ENCODE measurements around the gene L3MBTL4.
"Not testable (repeated sequence)": the region's sequence is repeated elsewhere in the genome, so short reads cannot be mapped to it uniquely, and the experiment has no call there.

Gene L3MBTL4

DNA sequence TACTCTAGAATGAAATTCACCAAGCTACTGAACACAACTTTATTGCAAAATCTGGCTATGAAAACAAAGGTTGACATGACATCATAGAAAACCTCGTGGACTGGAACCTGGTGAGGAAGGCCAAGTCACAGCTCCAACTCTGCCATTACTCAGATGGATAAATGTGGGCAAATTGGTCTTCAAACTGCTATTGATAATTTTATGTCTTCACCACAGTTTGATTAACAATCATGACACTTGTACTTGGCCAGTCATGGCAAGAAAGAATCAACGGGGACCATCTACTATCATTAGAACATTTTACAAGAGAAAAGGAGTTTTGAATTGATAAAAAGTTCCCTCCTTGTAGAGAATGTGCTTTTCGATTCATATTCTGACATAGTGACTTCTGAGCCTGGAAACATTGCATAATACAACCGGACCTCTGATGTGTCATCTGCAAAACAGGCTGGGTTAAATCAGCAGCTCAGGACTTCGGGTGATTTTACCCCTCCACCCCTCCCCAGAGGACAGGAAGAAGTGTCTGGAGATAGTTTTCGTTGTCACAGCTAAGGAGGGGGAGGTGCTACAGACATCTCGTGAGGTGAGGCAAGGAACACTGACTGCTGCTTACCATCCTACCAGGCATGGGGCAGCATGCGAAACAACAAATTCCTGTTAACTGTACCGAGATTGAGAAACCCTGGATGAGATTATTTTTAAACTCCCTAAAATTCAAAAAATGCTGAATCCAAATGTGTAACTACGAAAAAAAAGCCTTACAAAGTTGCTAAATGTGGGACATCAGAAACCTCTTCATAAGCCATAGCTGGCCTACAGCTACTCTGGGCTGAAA is 8.4 kb downstream of the L3MBTL4 start:
- no peak for DNase-seq (ENCODE audit: low spot score)

DNA sequence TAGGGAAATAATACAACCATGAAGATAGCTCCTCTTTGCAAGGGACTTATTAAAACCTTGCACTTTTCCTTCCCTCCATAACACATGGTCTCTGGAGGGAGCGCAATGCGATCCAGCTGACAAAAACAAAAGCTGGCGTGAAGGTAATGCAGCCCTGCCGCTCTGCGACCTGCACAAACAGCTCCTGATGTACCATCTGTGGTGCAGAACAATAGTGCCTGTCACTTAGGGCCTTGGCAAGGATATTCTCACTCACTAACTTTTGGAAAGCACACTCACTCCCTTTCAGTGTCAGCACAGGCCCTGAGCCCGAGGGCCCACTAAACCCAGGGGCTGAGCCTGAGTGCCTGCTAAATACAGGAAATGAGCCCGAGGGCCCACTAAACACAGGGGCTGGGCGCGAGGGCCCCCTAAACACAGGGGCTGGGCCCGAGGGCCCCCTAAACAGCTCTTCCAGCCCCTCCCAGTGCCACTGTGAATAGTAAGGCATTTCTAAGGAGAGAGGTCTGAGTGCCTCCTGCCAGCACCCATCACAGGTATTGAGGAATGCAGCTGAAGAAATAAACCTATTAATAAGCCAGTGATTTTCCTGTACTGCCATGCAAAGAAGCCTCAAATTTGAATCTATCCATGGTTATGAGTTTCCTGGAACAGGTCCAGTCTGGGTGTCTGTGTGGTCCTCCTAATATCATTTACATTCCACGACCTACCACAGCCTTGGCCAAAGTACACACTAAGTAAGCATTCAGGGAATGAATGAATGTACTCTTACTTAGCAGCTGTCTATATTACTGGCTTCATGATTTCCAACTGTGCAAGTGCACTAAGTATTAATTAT is 9.3 kb downstream of the L3MBTL4 start:
- DNase-seq (ENCODE audit: low spot score), result peak; percentile 65

DNA sequence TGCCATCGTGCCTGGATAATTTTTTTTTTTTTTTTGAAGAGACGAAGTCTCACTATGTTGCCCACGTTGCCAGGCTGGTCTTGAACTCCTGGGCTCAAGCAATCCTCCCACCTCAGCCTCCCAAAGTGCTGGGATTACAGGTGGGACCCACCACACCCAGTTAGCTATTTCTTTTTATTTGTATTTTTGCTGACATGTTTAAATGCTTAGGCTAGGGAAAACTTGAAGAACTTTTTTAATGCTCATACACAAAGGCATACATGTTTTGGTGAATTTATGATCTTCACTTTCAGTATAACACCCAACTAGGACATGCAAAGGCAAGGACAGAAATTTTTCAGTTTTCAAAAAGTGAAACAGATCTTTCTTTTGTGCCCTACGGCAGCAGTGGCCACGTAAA is 9.9 kb downstream of the L3MBTL4 start:
- DNase-seq (ENCODE audit: low spot score), result no peak

DNA sequence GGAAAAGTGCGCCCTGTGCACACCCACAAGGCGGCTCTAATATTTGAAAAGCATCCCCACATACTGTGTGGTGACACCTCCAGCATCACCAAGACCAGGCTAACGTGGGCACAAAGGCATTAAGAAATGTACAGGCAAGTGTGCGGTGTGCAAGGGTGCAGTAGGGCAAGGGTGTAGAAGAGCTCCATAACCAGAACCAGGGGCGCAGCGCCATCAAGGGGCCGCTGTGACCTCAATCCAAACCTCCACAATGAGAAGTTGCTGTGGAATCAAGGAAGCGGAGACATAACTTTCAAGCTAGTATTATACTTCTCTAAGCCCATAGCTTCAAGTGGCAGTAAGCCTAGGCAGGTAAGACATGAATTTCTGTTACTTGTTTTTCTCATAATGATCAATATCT is 13.0 kb downstream of the L3MBTL4 start:
- DNase-seq (ENCODE audit: low spot score), result no peak

- no peak for DNase-seq (ENCODE audit: low spot score)
These were observed 14.9 kb downstream of the L3MBTL4 start for GRCh38 chr18:6399776-6400175.

GRCh38 chr18:6397931-6398566 is 16.7 kb downstream of the L3MBTL4 start:
- no peak for DNase-seq (ENCODE audit: low spot score)

GRCh38 chr18:6396847-6397246 is 17.9 kb downstream of the L3MBTL4 start:
- DNase-seq (ENCODE audit: low spot score), result no peak

DNA sequence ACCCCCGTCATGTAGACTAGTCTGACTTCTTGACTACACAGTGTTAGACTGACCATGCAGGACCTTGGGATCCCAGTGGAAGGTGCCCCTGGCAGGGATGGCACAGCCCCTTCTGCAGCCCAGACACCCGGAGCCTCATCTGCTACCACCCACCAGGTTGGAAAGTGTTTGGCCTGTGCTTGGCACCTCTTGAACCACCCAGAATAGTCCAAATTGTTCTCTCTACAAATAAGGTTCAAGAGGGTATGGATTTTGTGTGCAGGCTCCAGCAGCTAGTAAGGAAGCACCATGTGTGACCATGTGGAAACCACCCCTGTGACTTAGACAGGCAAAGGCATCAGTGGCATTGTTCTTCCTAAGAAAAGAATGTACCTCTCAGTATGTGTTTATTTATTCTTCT is 18.4 kb downstream of the L3MBTL4 start:
- DNase-seq (ENCODE audit: low spot score), result no peak

GRCh38 chr18:6389005-6389404 is 25.7 kb downstream of the L3MBTL4 start:
- no peak for DNase-seq (ENCODE audit: low spot score)

- no peak for DNase-seq (ENCODE audit: low spot score)
These were observed 31.7 kb downstream of the L3MBTL4 start for GRCh38 chr18:6382963-6383362.

DNA sequence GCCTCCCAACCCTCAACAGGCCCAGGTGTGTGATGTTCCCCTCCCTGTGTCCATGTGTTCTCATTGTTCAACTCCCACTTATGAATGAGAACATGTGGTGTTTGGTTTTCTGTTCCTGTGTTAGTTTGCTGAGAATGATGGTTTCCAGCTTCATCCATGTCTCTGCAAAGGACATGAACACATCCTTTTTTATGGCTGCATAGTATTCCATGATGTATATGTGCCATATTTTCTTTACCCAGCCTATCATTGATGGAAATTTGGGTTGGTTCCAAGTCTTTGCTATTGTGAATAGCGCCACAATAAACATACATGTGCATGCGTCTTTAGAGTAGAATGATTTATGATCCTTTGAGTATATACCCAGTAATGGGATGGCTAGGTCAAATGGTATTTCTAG is 37.2 kb downstream of the L3MBTL4 start:
- DNase-seq (ENCODE audit: low spot score), result not testable (repeated sequence)

GRCh38 chr18:6376433-6377229 is 38.1 kb downstream of the L3MBTL4 start:
- no peak for DNase-seq (ENCODE audit: low spot score)

- no peak for DNase-seq (ENCODE audit: low spot score)
These were observed 39.7 kb downstream of the L3MBTL4 start for GRCh38 chr18:6374935-6375529.

GRCh38 chr18:6374340-6374739 is 40.4 kb downstream of the L3MBTL4 start:
- DNase-seq (ENCODE audit: low spot score), result no peak

GRCh38 chr18:6373187-6373586 is 41.5 kb downstream of the L3MBTL4 start:
- no peak for DNase-seq (ENCODE audit: low spot score)

- no peak for DNase-seq (ENCODE audit: low spot score)
These were observed 43.6 kb downstream of the L3MBTL4 start for GRCh38 chr18:6370886-6371635.

DNA sequence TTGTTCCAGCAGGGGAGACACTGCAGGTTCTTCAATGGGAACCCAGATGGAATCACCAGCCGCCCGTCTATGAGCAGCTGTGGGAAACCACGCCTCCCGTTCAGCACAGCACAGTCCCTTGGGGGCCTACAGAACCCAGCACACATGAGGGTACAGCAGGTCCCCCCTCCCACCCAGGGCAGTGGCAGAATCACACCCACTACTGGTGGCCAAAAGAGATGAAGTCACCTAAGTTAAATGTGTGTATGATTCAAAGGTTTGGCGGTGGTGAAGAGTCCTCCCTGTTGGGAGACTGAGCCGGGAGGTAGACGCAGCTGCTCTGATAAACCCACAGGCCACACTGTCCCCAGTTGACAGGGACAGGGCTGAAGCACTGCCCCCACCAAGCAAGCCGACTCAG is 44.3 kb downstream of the L3MBTL4 start:
- no peak for DNase-seq (ENCODE audit: low spot score)

DNA sequence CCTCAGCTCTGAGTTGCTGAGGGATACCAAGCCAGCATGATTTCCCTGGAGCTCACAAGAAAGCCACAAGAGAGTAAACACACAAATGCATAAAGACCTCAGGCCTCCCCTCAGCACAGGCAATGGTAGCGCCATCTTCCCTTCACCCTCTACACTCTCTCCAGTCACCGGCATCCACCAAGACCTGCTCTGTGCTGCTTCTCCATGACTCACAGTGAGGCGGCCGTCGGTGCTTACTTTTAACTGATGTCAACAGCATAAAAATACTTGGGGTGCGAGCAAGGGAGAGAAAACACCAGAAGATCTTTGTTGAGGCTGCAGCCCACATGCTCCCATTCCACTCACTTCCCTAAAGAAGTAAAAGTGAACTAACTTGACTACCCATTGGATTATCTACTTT is 46.7 kb downstream of the L3MBTL4 start:
- DNase-seq (ENCODE audit: low spot score), result no peak

- no peak for DNase-seq (ENCODE audit: low spot score)
These were observed 47.5 kb downstream of the L3MBTL4 start for GRCh38 chr18:6367208-6367607.

GRCh38 chr18:6366776-6367175 is 47.9 kb downstream of the L3MBTL4 start:
- no peak for DNase-seq (ENCODE audit: low spot score)

GRCh38 chr18:6365385-6365784 is 49.3 kb downstream of the L3MBTL4 start:
- DNase-seq (ENCODE audit: low spot score), result no peak

All from globus pallidus (tissue), 1 donor.